Jurkat, Clone E6-1 (cell line): Measurements from ENCODE around the gene SIPA1L3.

Experiments used
- DNase-seq: peaks from one replicate; pipeline ENCODE4 v3.0.0-alpha.2; 2011; ENCODE audit warnings: low read depth, low spot score
- H3K4me3 ChIP-seq: 2 replicates; pipeline ENCODE4 v1.5.1; 2011; ENCODE audit warnings: mild to moderate bottlenecking, low read length, control low read depth, moderate library complexity

Gene SIPA1L3

DNA sequence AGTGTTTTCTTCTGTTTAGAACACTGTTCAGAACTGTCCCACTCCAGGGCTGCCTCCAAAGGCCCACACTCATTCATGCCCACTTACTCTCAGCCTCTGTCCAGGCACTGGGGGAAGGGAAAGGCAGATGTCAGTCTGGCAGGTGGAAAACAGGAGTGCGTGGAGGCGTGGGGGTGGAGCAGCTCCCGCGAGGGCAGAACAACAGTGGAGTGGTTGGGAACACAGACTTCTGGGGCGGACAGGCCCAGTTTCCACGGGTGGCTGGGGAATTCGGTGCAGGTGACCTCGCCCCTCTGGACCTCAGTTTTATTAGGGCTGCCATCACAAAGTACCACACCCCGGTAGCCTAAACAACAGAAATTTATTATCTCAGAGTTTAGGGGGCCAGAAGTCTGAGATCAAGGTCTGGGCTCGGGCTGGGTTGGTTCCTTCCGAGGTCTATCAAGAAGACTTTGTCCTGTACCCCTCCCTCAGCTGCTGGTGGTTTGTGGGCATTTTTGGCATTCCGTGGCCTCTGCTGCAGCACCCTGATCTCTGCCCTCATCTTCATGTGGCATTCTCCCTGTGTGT lies 59.7 kb downstream of the SIPA1L3 start:
- no peak for DNase-seq
- no peak overlapping the region for H3K4me3 ChIP-seq

DNA sequence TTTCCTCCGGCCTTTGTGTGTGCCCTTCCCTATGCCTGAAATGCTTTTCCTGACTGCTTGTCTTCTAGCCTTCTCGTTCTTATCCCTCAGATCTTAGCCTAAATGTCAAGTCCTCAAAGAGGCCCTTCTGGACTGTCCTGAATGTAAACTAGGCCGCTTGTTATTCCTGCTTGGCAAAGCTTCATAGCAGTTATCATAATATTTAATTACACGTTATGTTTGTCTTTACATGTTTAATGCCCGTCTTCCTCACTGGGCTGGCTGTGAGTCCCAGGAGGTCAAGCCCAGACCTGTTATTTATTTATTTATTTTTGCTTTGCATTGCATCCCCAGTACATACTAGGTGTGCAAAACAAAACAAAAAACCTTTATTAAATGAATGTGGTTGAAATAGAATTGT lies 62.7 kb downstream of the SIPA1L3 start:
- DNase-seq = no peak
- H3K4me3 ChIP-seq = no peak overlapping the region

GRCh38 chr19:37970699-37971098 lies 63.7 kb downstream of the SIPA1L3 start:
- no peak overlapping the region for H3K4me3 ChIP-seq
- DNase-seq = no peak

DNA sequence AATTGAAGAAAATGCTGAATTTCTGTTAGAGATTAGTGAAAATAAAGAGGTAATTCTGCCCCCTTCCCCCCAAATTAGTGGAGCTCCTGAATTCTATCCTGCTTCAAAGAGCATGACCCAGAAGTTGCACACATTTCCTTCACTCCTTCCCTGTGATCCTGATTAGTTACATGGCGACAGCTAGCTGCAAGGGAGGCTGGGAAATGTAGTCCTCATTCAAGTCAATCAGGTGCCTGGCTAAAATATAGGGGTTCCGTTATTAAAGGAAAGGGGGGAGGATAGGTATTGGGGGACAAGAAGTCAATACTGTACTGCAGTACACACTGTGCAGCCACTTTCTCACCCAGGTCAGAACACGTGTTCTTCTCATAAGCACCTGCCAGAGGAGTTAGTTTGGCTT lies 65.8 kb downstream of the SIPA1L3 start:
- no peak overlapping the region for H3K4me3 ChIP-seq
- DNase-seq = no peak

- DNase-seq = no peak
- H3K4me3 ChIP-seq = no peak overlapping the region
Measured at GRCh38 chr19:37973666-37974065, 66.7 kb downstream of the SIPA1L3 start.

- no peak for DNase-seq
- no peak overlapping the region for H3K4me3 ChIP-seq
Measured at GRCh38 chr19:37975071-37975470, 68.1 kb downstream of the SIPA1L3 start.

DNA sequence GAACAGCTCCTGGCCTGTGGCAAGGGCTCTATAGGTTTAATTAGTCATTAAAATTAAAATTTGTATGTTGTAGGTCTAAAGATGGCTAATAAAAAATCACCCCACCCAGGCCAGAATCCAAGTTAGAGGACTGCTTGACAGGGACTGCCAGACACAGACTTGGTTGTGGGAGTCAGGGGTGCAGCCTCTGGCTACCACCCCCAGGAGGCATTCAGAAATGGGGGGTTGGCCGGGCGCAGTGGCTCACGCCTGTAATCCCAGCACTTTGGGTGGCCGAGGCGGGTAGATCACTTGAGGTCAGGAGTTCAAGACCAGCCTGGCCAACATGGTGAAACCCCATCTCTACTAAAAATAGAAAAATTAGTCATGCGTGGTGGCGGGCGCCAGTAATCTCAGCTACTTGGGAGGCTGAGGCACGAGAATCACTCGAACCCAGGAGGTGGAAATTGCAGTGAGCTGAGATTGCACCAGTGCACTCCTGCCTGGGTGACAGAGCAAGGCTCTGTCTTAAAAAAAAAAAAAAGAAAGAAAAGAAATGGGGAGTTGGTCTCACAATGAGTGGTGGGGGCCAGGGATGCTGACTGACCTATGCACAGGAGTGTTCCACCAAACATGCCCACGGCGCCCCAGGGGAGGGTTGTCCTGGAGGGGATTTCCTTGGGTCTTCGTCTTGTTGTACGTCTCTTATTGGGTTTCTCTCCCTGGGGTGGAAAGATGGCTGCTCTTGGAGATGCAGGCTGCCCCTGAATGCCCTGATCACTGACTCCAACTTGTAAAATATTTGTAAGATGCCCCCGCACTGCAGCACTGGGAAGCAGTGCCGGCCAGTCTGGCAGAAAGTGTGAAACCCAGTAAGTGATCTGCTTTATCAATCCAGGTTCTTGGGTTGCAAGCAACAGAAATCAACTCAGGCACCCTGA lies 68.8 kb downstream of the SIPA1L3 start:
- H3K4me3 ChIP-seq = no peak overlapping the region
- DNase-seq = no peak

DNA sequence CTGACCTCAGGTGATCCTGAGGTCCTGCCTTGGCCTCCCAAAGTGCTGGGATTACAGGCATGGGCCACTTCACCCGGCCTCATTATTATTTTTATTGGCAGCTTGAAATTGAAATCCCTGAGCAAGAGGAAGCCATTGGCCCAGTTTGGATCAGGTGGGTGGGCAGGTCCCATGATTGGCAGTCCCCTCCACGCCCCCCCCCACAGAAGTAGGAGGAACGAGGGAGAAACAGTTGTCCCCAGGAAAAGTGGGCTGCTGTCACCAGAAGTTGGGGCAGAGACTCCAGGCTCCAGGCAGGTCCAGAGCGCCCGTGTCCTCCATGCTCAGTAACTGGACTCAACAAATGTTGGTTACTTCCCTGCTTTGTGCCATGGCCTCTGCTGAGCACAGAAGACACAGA lies 70.4 kb downstream of the SIPA1L3 start:
- no peak overlapping the region for H3K4me3 ChIP-seq
- DNase-seq = no peak

GRCh38 chr19:37977992-37978391 lies 71.0 kb downstream of the SIPA1L3 start:
- DNase-seq = no peak

DNA sequence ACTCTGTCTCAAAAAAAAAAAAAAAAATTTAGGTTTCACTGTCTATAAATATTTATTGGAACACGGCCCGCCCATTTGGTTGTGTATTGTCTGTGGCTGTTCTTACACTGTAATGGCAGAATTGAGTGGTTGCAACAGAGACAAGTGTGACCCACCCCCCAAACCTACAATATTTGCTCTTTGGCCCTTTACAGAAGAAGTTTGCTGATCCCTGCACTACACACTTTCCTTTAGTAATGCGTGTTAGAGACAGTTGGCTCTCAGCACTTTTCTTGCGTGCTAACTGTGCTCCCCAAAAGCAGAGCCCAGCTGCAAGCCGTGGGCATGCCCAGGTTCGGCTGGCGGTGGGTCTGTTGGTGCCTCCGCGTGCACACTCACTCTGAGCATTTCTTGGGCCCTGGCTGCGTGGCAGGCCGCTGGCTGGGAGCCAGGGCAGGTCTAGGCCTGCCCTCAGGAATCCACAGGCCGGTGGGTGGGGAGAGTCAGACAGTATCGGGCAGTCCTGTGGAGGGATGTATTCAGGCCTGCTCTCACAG lies 72.6 kb downstream of the SIPA1L3 start:
- DNase-seq = no peak
- no peak overlapping the region for H3K4me3 ChIP-seq

More at GRCh38 chr19:37977992-37978391, 71.0 kb downstream of the SIPA1L3 start:
- H3K4me3 ChIP-seq = no peak overlapping the region

DNA sequence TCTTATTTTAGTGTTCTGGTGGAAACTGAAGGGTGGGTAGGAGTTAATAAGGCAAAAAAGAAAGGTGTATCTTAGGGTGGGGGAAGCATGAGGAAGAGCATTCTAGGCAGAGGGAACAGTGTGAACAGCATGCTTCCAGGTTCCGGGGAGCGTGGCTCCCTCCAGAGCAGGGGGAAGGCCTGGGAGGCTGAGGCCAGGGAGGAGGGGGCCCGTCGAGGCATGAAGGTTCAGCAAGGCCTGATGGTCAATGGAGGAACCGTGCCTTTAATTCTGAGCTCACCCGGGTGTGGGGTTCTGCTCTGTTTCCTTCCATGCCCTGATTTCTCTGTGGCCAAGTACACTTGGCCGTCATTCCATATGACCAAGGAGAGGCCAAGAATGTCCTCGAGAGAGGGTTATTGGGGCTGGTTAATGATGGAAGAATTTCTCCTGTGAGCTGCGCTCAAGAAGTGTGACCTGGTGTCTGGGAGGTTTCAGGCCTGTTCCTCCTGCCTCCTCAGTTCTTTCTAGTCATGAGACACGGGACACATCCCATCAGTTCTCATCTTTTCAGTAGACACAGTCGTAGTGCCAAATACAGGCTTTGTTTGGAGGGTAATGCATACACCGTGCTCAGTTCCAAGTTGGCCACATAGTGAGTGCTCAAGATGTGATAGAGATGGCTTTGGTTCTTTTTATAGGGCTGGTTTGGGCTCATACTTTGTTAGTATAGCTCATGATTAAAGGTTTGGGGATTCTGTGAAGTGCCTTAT lies 73.6 kb downstream of the SIPA1L3 start:
- no peak overlapping the region for H3K4me3 ChIP-seq
- no peak for DNase-seq

- H3K4me3 ChIP-seq = no peak overlapping the region
- no peak for DNase-seq
Measured at GRCh38 chr19:37981785-37982475, 74.9 kb downstream of the SIPA1L3 start.

- DNase-seq = no peak
- no peak overlapping the region for H3K4me3 ChIP-seq
Measured at GRCh38 chr19:37982655-37983054, 75.6 kb downstream of the SIPA1L3 start.

DNA sequence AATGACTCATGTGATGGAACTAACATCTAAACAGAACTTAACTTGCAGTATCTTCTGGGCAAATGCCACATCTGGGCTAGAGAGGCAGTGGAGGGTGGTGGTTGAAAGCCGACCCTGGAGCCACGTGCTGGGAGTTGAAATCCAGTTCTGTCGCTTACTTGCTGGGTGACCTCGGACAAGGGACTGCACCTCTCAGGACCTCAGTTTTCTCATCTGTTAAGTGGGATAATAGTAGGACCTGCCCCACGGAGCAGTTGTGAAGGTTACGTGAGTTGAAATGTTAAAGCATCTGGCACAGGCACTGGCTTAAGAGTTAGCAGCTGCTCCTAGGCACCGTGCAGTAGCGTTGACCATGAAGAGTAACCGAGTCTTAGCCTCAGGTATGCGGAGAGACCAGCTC lies 76.1 kb downstream of the SIPA1L3 start:
- no peak for DNase-seq
- H3K4me3 ChIP-seq = no peak overlapping the region

GRCh38 chr19:37983916-37984315 lies 76.9 kb downstream of the SIPA1L3 start:
- DNase-seq = no peak
- H3K4me3 ChIP-seq = no peak overlapping the region

- DNase-seq = peak; percentile 18
- no peak overlapping the region for H3K4me3 ChIP-seq
Measured at GRCh38 chr19:37986048-37986750, 79.2 kb downstream of the SIPA1L3 start.

DNA sequence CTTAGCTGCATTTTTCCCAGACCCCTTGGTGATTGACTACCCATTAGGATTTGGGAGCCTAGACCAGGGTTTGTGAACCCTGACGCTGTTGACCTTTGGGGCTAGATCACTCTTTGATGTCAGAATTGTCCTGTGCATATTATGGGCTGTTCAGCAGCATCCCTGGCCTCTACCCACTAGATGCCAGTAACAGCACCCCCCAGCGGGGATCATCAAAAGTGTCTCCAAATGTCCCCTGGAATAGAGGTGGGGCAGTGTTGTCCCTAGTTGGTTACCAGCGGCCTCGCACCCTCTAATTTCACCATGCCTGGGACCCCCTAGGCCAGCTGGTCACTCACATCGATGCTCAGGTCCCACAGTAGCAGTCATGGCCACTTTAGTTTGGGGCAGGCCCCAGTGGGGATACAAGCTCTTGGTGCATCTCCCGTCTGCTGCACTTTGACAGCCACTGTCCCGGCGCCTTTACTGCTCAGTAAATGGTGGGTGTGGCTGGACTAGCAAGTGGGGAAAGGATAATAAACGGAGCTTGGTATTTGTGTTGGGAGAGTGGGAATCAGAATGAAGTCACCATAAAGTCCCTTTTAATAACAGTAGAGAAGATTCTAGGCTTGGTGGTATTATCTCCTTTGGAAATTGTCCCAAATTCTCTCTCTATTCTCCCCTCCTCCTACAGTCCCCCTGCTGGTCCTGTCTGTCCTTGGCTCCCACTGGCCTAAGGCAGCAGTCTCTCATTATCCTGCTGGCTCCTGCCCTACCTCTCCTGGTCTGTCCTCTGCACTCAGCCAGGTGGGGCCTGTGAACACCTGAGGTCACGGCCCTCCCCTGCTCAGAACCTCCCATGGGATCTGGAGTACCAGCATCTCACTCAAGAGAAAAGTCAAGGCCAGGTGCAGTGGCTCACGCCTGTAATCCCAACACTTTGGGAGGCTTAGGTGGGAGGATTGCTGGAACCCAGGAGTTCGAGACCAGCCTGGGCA lies 80.6 kb downstream of the SIPA1L3 start:
- DNase-seq = no peak
- H3K4me3 ChIP-seq = no peak overlapping the region
